Ovary (tissue), 9 donors: ENCODE data around the gene TSPAN3. TPM values are rescaled to one million over a fixed set of nuclear protein-coding genes. Genes with fewer than 3 reads are reported as not detected.

ENCODE experiments used
- DNase-seq, 5 donors: peaks; one replicate each; pipeline ENCODE4 v3.0.0-alpha.2; 2019 to 2020
- H3K27ac ChIP-seq, 2 donors: fragments of 200-600 bp; one replicate each; pipeline versions ENCODE4 v1.5.1 to v1.8.0; 2019 to 2022
- H3K27me3 ChIP-seq: fragments of 200-600 bp; one replicate; pipeline ENCODE4 v1.8.0; 2022
- H3K36me3 ChIP-seq: fragments of 200-600 bp; sonication (generic); one replicate; pipeline ENCODE4 v1.5.1; 2019
- H3K4me1 ChIP-seq: one replicate; pipeline ENCODE4 v1.8.1; 2013; ENCODE audit warnings: mild to moderate bottlenecking, moderate library complexity; ENCODE audit not compliant: insufficient read depth
- H3K4me3 ChIP-seq: fragments of 200-600 bp; sonication (generic); one replicate; pipeline ENCODE4 v1.5.1; 2017
- H3K9me3 ChIP-seq, 2 donors: fragments of 200-600 bp in 1 of 2; sonication (generic) in 1 of 2; one replicate each; pipeline versions ENCODE4 v1.5.1 to v1.8.1; 2013 to 2019; ENCODE audit warnings: mild to moderate bottlenecking in 1 of 2, moderate library complexity in 1 of 2
- EP300 ChIP-seq: sonication (generic); formaldehyde crosslinking; IDR thresholded peaks from one replicate; pipeline ENCODE4 v1.6.1; 2017; ENCODE audit warnings: antibody characterized with exemption
- POLR2A ChIP-seq: fragments of 450-650 bp; IDR thresholded peaks from one replicate; pipeline ENCODE4 v1.6.1; 2017; ENCODE audit warnings: antibody characterized with exemption, mild to moderate bottlenecking, moderate library complexity
- WGBS, 3 donors: extraction: QIAGEN DNeasy Blood & Tissue Kit in 1 of 3; methylation state at CpG; one replicate each; pipeline versions ENCODE4 v1.1.5 to v1.1.7; 2013 to 2017; 5-methylcytosine and 5-hydroxymethylcytosine counted together
- intact Hi-C, 4 donors: fragments of 100-400 bp; cut with DNase I; formaldehyde crosslinking; loops; one replicate each; pipeline versions ENCODE4 v1.11.0 to v1.15.1; 2022 to 2023
- polyA plus RNA-seq, 2 donors: library from polyadenylated mRNA; stranded (reverse); fragments of 200-250 nt in 1 of 2; fragments of 350-450 nt in 1 of 2; fragmentation: Illumina TruSeq in 1 of 2; extraction: RNeasy Lipid Tissue Mini Kit (QIAGEN cat#74804) in 1 of 2; gene quantifications; one replicate each; pipeline ENCODE4 v1.2.3, GENCODE V29; 2013 to 2014
- total RNA-seq, 7 donors: library from RNA; depleted of rRNA in 2 of 7; stranded (reverse); fragments of >200 nt in 2 of 7; fragmentation: NEBNext Ultra II Directional in 3 of 7; extraction: Animal tissue kit (Norgen Biotek cat#: 25700) in 3 of 7; gene quantifications; one replicate each; pipeline versions ENCODE4 v1.1.0 to v1.2.4, GENCODE V29; 2016 to 2023
- TF ChIP-seq, protein P1 (sequence below), 3 donors: fragments of 450-650 bp in 2 of 3; fragments of 200-600 bp in 1 of 3; IDR thresholded peaks; one replicate each; pipeline versions ENCODE4 v1.5.1 to v1.8.0; 2016 to 2022; ENCODE audit warnings: antibody characterized with exemption in 3 of 3, mild to moderate bottlenecking in 1 of 3
- donor health status: DM: no; HTN: no; CAD: no; lungs with moderate emphysema.
- donor health status: DM: no; HTN: no; CAD: no.
- donor health status: Bipolar disorder and iron deficiency.
- donor health status: DM: yes; HTN: yes; CAD: no.
- donor health status: DM: no; HTN: no; CAD: no.
- donor health status: DM: yes; HTN: yes; CAD: no.

Gene TSPAN3
- total and polyA plus RNA-seq, 9 donors, result 140 to 266 (median 196) TPM

DNA sequence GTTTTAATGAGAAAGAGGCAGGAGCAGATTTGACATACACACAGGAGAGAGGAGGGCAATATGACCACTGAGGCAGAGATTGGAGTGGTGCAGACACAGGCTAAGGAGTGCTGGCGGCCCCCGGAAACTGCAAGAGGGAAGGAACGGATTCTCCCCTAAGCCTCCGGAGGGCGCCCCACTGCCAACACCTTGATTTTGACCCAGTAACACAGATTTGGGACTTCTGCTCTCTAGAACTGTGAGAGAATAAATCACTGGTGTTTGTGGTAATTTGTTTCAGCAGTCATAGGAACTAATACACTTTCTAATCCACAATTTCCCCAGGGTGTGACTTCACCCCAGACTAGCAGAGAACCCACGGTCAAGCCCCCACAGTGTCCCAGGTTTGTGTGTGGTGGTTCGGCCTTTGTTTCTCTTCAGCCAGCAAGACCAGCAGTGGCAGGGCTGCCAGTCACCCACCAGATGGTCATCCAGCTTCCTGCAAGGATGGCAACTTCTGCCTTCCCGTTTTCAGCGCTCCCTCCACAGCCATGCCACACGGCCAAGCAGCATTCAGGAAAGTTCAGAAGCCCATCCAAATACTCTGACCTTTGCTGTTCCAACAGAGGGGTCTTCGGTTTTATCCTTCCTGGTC is 23.6 kb upstream of the TSPAN3 start:
- no peaks in the 10 kb centered on the region for H3K27me3 ChIP-seq
- WGBS, 3 donors, result 69 to 93% (median 89%) methylated on average over 11 of the region's 11 CpGs
- H3K27ac ChIP-seq, result no peak overlapping the region
- H3K9me3 ChIP-seq, result no peaks in the 10 kb centered on the region
- no peak for DNase-seq
- no peak for TF ChIP-seq EP300
- intact Hi-C loops, result no loop called here
- no peaks in the 10 kb centered on the region for H3K4me1 ChIP-seq
- H3K36me3 ChIP-seq, result no peaks in the 10 kb centered on the region
- no peak overlapping the region for H3K4me3 ChIP-seq

DNA sequence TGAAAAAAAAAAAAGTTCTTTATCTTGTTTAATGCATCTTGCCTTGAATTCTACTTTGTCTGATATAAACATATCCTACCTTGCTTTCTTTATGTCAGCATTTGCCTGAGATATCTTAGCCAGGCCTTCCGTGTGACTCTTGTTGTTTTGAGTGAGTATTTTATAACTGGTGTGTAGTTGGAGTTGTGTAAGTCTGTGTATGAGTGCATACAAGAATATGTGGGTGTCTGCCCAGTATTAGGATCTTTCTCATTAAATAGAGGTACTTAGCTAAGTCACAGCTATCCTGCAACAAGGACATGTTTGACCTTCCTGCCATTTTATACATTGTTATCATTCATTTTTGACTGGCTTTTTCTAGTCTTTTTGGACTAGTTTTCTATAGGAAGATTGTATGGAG is 22.5 kb upstream of the TSPAN3 start:
- H3K36me3 ChIP-seq, result no peaks in the 10 kb centered on the region
- TF ChIP-seq EP300 (no peak), POLR2A (no peak)
- TF ChIP-seq, protein P1, sequence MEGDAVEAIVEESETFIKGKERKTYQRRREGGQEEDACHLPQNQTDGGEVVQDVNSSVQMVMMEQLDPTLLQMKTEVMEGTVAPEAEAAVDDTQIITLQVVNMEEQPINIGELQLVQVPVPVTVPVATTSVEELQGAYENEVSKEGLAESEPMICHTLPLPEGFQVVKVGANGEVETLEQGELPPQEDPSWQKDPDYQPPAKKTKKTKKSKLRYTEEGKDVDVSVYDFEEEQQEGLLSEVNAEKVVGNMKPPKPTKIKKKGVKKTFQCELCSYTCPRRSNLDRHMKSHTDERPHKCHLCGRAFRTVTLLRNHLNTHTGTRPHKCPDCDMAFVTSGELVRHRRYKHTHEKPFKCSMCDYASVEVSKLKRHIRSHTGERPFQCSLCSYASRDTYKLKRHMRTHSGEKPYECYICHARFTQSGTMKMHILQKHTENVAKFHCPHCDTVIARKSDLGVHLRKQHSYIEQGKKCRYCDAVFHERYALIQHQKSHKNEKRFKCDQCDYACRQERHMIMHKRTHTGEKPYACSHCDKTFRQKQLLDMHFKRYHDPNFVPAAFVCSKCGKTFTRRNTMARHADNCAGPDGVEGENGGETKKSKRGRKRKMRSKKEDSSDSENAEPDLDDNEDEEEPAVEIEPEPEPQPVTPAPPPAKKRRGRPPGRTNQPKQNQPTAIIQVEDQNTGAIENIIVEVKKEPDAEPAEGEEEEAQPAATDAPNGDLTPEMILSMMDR (IDR thresholded peaks at IDR 0.05), result no peak
- WGBS, 3 donors, result 78 to 92% (median 79%) methylated on average over 1 of the region's 1 CpG
- intact Hi-C loops, result no loop called here
- no peaks in the 10 kb centered on the region for H3K9me3 ChIP-seq
- no peak for DNase-seq
- no peak overlapping the region for H3K27ac ChIP-seq
- no peak overlapping the region for H3K4me3 ChIP-seq
- H3K4me1 ChIP-seq, result no peaks in the 10 kb centered on the region
- H3K27me3 ChIP-seq, result no peaks in the 10 kb centered on the region

DNA sequence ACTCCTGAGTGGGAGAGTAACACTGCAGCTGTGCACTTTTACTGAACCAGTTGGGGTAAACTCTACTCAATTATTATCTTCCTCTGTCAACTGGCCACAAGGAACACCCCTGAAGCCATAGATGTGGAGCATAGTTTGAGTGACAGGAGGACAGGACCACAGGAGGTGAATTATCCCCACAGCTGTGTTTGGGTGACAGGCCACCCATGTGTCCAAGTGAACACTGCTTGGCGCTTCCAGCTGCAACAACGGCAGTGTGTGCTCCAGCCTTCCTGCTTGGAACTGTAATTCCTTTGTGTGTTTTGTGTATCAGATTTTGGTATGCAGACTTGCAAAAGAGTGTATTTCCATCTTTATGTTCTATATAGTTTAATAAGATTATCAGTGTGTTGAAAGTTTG is 20.2 kb upstream of the TSPAN3 start:
- no peaks in the 10 kb centered on the region for H3K36me3 ChIP-seq
- no peak overlapping the region for H3K4me3 ChIP-seq
- H3K4me1 ChIP-seq, result no peaks in the 10 kb centered on the region
- 86 to 90% (median 89%) methylated on average over 2 of the region's 2 CpGs for WGBS, 3 donors
- no peak overlapping the region for H3K27ac ChIP-seq
- H3K9me3 ChIP-seq, result no peaks in the 10 kb centered on the region
- intact Hi-C loops, result no loop called here
- TF ChIP-seq, protein P1 (IDR thresholded peaks at IDR 0.05), result no peak
- TF ChIP-seq EP300 (no peak), POLR2A (no peak)
- no peaks in the 10 kb centered on the region for H3K27me3 ChIP-seq
- no peak for DNase-seq

DNA sequence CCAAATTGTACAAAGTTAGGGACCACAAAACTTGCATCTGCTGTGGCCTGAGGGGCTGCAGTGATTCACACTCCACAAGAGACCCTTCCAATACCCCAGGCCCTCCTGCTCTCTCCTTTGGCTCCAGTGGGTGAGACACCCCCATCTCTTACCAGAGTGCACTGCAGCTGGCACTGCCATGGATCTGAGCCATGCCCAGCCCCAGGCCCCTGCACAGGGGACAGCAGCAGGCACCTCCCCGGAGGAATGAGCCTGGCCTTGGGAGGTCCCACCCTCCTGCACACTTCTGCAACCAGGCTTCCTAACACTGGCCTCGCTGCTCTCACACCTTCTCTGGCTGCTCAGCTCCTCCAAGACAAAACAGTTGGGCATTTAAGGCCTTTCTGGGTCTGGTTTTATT is 16.3 kb upstream of the TSPAN3 start:
- Histone ChIP-seq H3K27me3 (no peaks in the 10 kb centered on the region), H3K36me3 (no peaks in the 10 kb centered on the region), H3K4me3 (no peak overlapping the region), H3K4me1 (no peaks in the 10 kb centered on the region), H3K27ac (no peak overlapping the region), H3K9me3 (no peaks in the 10 kb centered on the region)
- 78 to 92% (median 89%) methylated on average over 2 of the region's 2 CpGs for WGBS, 3 donors
- intact Hi-C loops, result no loop called here
- TF ChIP-seq, protein P1 (IDR thresholded peaks at IDR 0.05), result no peak
- no peak for TF ChIP-seq EP300
- TF ChIP-seq POLR2A, result no peak
- DNase-seq, result no peak

DNA sequence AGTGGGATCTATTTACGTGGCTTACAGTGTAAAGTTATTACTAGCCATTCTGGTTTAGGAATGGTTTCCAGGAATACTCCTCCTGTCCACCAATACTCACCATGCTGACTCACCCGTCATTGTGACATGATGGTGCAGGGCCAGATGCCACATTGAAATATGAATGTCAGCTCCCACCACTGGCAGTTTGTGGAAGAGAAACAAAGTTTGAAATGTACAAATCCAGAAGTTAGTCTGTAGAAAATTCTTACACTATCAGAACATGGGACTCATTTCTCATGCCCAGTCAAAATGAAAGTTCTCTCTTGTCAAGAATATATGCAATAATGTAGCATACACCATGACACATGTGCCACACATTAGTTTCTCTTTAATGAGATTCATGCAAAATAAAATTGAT is 14.4 kb upstream of the TSPAN3 start:
- DNase-seq, result no peak
- Histone ChIP-seq H3K4me3 (no peak overlapping the region), H3K36me3 (no peaks in the 10 kb centered on the region), H3K27me3 (no peaks in the 10 kb centered on the region), H3K4me1 (no peaks in the 10 kb centered on the region), H3K27ac (no peak overlapping the region), H3K9me3 (no peaks in the 10 kb centered on the region)
- intact Hi-C loops, result no loop called here
- 42 to 84% (median 57%) methylated on average over 2 of the region's 2 CpGs for WGBS, 3 donors
- TF ChIP-seq POLR2A, result no peak
- TF ChIP-seq, protein P1 (IDR thresholded peaks at IDR 0.05), result no peak
- no peak for TF ChIP-seq EP300
